Activated CD4-positive, alpha-beta T cell treated with anti-CD3 and anti-CD28 coated beads, Interleukin-2, amount 10 ng/mL, durations not matched to agents 24 days and 14 days (primary cell): ENCODE data around the gene PHACTR2. TPM values are rescaled to one million over a fixed set of nuclear protein-coding genes. Genes with fewer than 3 reads are reported as not detected.

Experiments used
- DNase-seq: peaks from one replicate; pipeline ENCODE4 v3.0.0; 2022
- H3K27ac Mint-ChIP-seq: one replicate; pipeline ENCODE4 v1.8.0; 2022; ENCODE audit warnings: mild to moderate bottlenecking, mixed read lengths
- H3K27me3 Mint-ChIP-seq: one replicate; pipeline ENCODE4 v1.8.0; 2022; ENCODE audit warnings: mixed read lengths
- H3K36me3 Mint-ChIP-seq: one replicate; pipeline ENCODE4 v1.8.0; 2022; ENCODE audit warnings: low read depth, mild to moderate bottlenecking, mixed read lengths
- H3K4me1 Mint-ChIP-seq: one replicate; pipeline ENCODE4 v1.8.0; 2021; ENCODE audit warnings: mixed read lengths
- H3K4me3 Mint-ChIP-seq: one replicate; pipeline ENCODE4 v1.8.0; 2022; ENCODE audit warnings: mild to moderate bottlenecking, moderate library complexity, mixed read lengths
- H3K9me3 Mint-ChIP-seq: one replicate; pipeline ENCODE4 v1.8.0; 2021; ENCODE audit warnings: mixed read lengths
- intact Hi-C: fragments of 100-400 bp; cut with micrococcal nuclease; formaldehyde crosslinking; loops from one replicate; pipeline ENCODE4 v1.15.1; 2023
- total RNA-seq: library from RNA; stranded (reverse); gene quantifications from 2 replicates; pipeline ENCODE4 v1.2.3, GENCODE V29; 2022

The PHACTR2 gene
- total RNA-seq, 1 donor from 2014 or later: 53.8 TPM

GRCh38 chr6:143759666-143760065 lies 81.9 kb downstream of the PHACTR2 start:
- DNase-seq: no peak
- Mint-ChIP-seq H3K9me3 (no peaks in the 10 kb centered on the region), H3K27ac (peak overlapping the region; percentile 34), H3K36me3 (peaks cover 27% of the 10 kb centered on the region), H3K4me3 (no peak overlapping the region), H3K4me1 (peaks cover 5% of the 10 kb centered on the region), H3K27me3 (no peaks in the 10 kb centered on the region)
- intact Hi-C loops: no loop called here

DNA sequence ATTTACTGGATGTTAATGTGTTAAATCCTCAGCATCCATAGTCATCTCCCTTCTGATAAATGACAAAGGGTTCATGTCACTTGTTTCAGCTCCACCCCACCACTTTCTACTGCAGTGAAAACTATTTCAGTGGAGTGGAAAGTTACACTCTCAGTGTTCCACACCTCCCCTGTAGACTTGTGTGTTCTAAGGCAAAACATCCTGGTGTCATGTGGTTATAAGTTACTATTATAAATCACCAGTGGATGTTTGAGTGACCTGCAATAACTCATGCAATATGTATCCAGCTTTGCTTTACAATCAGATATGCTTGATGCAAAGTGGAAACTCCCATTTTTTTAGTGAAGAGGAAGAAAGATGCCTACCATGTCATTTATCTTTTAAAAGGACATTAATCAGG lies 83.3 kb downstream of the PHACTR2 start:
- Mint-ChIP-seq H3K27me3 (no peaks in the 10 kb centered on the region), H3K27ac (no peak overlapping the region), H3K9me3 (peaks cover 2% of the 10 kb centered on the region), H3K4me3 (no peak overlapping the region), H3K4me1 (peaks cover 5% of the 10 kb centered on the region), H3K36me3 (peaks cover 28% of the 10 kb centered on the region)
- no peak for DNase-seq
- intact Hi-C loops: no loop called here

- H3K9me3 Mint-ChIP-seq: peaks cover 4% of the 10 kb centered on the region
- H3K36me3 Mint-ChIP-seq: peaks cover 32% of the 10 kb centered on the region
- no peak overlapping the region for H3K27ac Mint-ChIP-seq
- no peak for DNase-seq
- no peak overlapping the region for H3K4me3 Mint-ChIP-seq
- no peaks in the 10 kb centered on the region for H3K27me3 Mint-ChIP-seq
- peaks cover 5% of the 10 kb centered on the region for H3K4me1 Mint-ChIP-seq
- intact Hi-C loops: no loop called here
Measured at GRCh38 chr6:143762126-143762525, 84.4 kb downstream of the PHACTR2 start.

- Mint-ChIP-seq H3K4me3 (no peak overlapping the region), H3K4me1 (no peaks in the 10 kb centered on the region), H3K27ac (no peak overlapping the region), H3K27me3 (no peaks in the 10 kb centered on the region), H3K36me3 (peaks cover 43% of the 10 kb centered on the region), H3K9me3 (peaks cover 7% of the 10 kb centered on the region)
- intact Hi-C loops: no loop called here
- DNase-seq: no peak
Measured at GRCh38 chr6:143765422-143766184, 87.8 kb downstream of the PHACTR2 start.

DNA sequence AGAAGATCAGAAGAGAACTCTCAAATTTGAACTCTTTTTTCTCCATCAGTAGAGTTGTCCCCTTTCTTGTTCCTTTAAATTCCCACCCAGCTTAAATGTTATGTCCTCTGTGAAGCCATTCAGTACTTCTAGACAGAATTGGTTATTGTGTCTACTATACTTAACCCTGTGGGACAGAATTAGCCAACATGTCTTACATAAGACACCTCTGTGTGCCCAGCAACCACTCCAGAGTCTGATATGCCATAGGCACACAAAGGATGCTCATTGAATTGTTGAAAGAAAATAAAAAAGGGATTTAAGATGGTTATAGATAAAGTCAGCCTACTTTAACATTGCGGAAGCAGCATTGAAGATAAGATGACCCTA lies 88.4 kb downstream of the PHACTR2 start:
- Mint-ChIP-seq H3K4me1 (no peaks in the 10 kb centered on the region), H3K36me3 (peaks cover 41% of the 10 kb centered on the region), H3K27me3 (no peaks in the 10 kb centered on the region), H3K4me3 (no peak overlapping the region), H3K9me3 (peaks cover 7% of the 10 kb centered on the region), H3K27ac (no peak overlapping the region)
- no peak for DNase-seq
- intact Hi-C loops: no loop called here

DNA sequence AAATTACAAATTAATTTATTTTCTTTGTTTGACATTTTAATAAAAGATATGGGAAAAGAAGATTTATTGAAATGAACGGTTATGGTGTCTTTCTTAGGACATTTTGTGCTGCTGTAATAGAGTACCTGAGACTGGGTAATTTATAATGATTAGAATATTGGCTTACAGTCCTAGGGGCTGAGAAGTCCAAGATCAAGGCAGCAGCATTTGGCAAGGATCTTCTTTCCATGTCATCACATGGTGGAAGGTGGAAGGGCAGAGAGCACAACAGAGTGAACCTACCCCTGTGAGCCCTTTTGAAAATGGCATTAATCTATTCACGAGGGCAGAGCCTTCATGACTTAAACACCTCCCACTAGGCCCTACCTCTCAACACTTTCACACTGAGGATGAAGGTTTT lies 89.7 kb downstream of the PHACTR2 start:
- H3K27ac Mint-ChIP-seq: no peak overlapping the region
- H3K36me3 Mint-ChIP-seq: peaks cover 37% of the 10 kb centered on the region
- H3K4me1 Mint-ChIP-seq: no peaks in the 10 kb centered on the region
- no peak overlapping the region for H3K4me3 Mint-ChIP-seq
- intact Hi-C loops: no loop called here
- no peaks in the 10 kb centered on the region for H3K27me3 Mint-ChIP-seq
- DNase-seq: no peak
- peaks cover 7% of the 10 kb centered on the region for H3K9me3 Mint-ChIP-seq

- intact Hi-C loops: no loop called here
- Mint-ChIP-seq H3K36me3 (peaks cover 38% of the 10 kb centered on the region), H3K4me1 (peaks cover 4% of the 10 kb centered on the region), H3K9me3 (peaks cover 3% of the 10 kb centered on the region), H3K27ac (peak overlapping the region; percentile 36), H3K4me3 (no peak overlapping the region), H3K27me3 (no peaks in the 10 kb centered on the region)
- peak; percentile 25 for DNase-seq
Measured at GRCh38 chr6:143772116-143773086, 94.6 kb downstream of the PHACTR2 start.

GRCh38 chr6:143773506-143774150 lies 95.9 kb downstream of the PHACTR2 start:
- DNase-seq: no peak
- Mint-ChIP-seq H3K27ac (no peak overlapping the region), H3K27me3 (no peaks in the 10 kb centered on the region), H3K4me3 (no peak overlapping the region), H3K9me3 (peaks cover 3% of the 10 kb centered on the region), H3K36me3 (peaks cover 35% of the 10 kb centered on the region), H3K4me1 (peaks cover 4% of the 10 kb centered on the region)
- intact Hi-C loops: no loop called here

DNA sequence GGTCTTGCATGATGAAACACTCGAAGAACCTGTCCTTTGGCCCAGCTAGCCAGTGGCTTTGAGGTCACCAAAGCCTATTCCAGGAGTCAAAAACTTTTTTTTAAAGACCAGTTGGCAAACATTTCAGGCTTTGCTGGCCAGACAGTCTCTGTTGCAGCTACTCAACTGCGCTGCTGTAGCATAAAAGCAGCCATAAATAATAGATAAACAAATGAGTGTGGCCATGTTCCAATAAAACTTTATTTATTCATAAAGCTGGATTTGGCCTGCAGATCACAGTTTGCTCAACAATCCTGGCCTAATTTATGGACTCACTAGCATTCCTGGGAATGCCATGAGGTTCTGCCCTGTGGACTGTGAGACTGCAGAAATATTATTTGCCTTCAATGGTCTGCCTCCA lies 96.6 kb downstream of the PHACTR2 start:
- no peak overlapping the region for H3K4me3 Mint-ChIP-seq
- intact Hi-C loops: no loop called here
- H3K9me3 Mint-ChIP-seq: peaks cover 3% of the 10 kb centered on the region
- H3K27ac Mint-ChIP-seq: no peak overlapping the region
- H3K27me3 Mint-ChIP-seq: no peaks in the 10 kb centered on the region
- peaks cover 35% of the 10 kb centered on the region for H3K36me3 Mint-ChIP-seq
- DNase-seq: no peak
- H3K4me1 Mint-ChIP-seq: peaks cover 4% of the 10 kb centered on the region

GRCh38 chr6:143775336-143775735 lies 97.6 kb downstream of the PHACTR2 start:
- no peak overlapping the region for H3K4me3 Mint-ChIP-seq

DNA sequence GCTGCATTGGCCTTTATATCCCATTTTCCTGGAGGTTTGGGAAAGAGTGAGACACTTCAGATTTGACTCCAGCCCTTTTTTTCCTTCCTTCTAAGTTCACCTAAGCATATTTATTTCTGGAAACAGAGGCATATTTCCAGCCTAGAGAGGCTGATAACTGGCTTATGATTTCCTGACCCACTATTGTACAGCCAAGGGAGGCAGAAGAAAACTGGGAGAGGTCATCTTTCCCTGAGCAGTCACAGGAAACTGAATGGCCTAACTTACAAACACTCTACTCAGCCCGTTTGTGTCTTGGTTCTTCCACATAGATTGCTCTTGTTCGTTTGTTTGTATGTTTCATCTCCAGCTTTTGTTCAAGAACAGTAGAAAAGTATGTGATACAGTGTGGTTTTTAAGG lies 101.2 kb downstream of the PHACTR2 start:
- no peaks in the 10 kb centered on the region for H3K9me3 Mint-ChIP-seq
- no peak overlapping the region for H3K4me3 Mint-ChIP-seq
- no peaks in the 10 kb centered on the region for H3K4me1 Mint-ChIP-seq
- H3K36me3 Mint-ChIP-seq: peaks cover 44% of the 10 kb centered on the region
- no peak overlapping the region for H3K27ac Mint-ChIP-seq
- intact Hi-C loops: no loop called here
- H3K27me3 Mint-ChIP-seq: no peaks in the 10 kb centered on the region
- no peak for DNase-seq

More at GRCh38 chr6:143775336-143775735, 97.6 kb downstream of the PHACTR2 start:
- peaks cover 35% of the 10 kb centered on the region for H3K36me3 Mint-ChIP-seq
- no peak overlapping the region for H3K27ac Mint-ChIP-seq
- peaks cover 4% of the 10 kb centered on the region for H3K4me1 Mint-ChIP-seq
- no peaks in the 10 kb centered on the region for H3K9me3 Mint-ChIP-seq
- no peaks in the 10 kb centered on the region for H3K27me3 Mint-ChIP-seq
- DNase-seq: no peak
- intact Hi-C loops: no loop called here

DNA sequence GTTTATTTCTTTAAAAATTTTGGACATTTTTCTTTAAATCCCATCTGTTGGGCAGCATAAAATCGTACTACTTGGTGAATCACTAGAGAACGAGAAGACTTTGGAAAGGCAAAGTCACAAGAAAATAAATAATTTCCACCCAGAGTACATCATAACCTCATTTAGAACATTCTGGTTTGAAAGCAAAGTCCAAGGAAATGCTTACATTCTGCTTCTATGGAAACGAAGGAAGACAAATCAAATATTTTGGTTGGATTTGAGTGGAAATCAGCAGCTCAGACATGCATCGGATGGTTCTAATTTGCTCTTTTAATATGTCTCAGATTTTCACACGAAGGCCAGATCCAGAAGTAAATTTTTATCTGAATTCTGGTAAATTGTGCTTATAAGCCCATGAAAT lies 104.7 kb downstream of the PHACTR2 start:
- H3K4me1 Mint-ChIP-seq: no peaks in the 10 kb centered on the region
- peaks cover 19% of the 10 kb centered on the region for H3K9me3 Mint-ChIP-seq
- no peak for DNase-seq
- H3K4me3 Mint-ChIP-seq: no peak overlapping the region
- peaks cover 69% of the 10 kb centered on the region for H3K36me3 Mint-ChIP-seq
- no peak overlapping the region for H3K27ac Mint-ChIP-seq
- intact Hi-C loops: no loop called here
- H3K27me3 Mint-ChIP-seq: no peaks in the 10 kb centered on the region

GRCh38 chr6:143783077-143783476 lies 105.3 kb downstream of the PHACTR2 start:
- intact Hi-C loops: no loop called here
- Mint-ChIP-seq H3K27ac (no peak overlapping the region), H3K4me1 (no peaks in the 10 kb centered on the region), H3K4me3 (no peak overlapping the region), H3K9me3 (peaks cover 19% of the 10 kb centered on the region), H3K36me3 (peaks cover 67% of the 10 kb centered on the region), H3K27me3 (no peaks in the 10 kb centered on the region)
- DNase-seq: no peak

DNA sequence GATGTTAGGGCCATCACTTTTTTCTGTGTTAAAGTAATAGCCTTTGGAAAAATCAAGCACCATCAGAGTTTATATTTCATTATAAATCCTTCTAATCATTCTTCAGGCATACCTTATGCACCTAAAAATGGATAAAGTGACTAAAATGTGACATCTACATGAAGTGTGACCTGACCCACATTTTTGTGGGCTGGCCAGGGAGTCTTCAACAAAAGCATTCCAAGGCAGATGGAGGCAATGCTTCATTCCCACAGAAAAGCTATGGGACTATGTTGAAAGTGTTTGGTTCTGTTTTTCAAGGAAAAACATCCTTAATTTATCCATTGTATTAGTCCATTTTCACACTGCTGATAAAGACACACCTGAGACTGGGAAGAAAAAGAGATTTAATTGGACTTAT lies 106.6 kb downstream of the PHACTR2 start:
- H3K4me3 Mint-ChIP-seq: no peak overlapping the region
- H3K27me3 Mint-ChIP-seq: no peaks in the 10 kb centered on the region
- intact Hi-C loops: no loop called here
- peaks cover 19% of the 10 kb centered on the region for H3K9me3 Mint-ChIP-seq
- no peaks in the 10 kb centered on the region for H3K4me1 Mint-ChIP-seq
- no peak for DNase-seq
- H3K36me3 Mint-ChIP-seq: peaks cover 65% of the 10 kb centered on the region
- no peak overlapping the region for H3K27ac Mint-ChIP-seq
